H1 (cell line): ENCODE results near the gene SLC38A10. TPM values are rescaled to one million over a fixed set of nuclear protein-coding genes. Genes with fewer than 3 reads are reported as not detected.

Experiments used
- CTCF ChIA-PET: fragments of 300-600 bp; sonication (Branson Sonifier 250); formaldehyde crosslinking; loops from one replicate; lab custom pipeline; 2021; ENCODE audit not compliant: partially characterized antibody; lab: Charles Lee
- POLR2A ChIA-PET: fragments of 300-600 bp; sonication (Branson Sonifier 250); formaldehyde crosslinking; loops from one replicate; lab custom pipeline; 2021; ENCODE audit warnings: inconsistent platforms; ENCODE audit not compliant: partially characterized antibody; lab: Charles Lee
- DNase-seq, 2 experiments: peaks; one replicate each; pipeline versions ENCODE4 v3.0.0 to v3.0.0-alpha.2; 2010 to 2022; ENCODE audit warnings: low spot score in 2 of 2, low read depth in 1 of 2, mixed read lengths in 1 of 2
- FAIRE-seq: peaks from 2 replicates; lab custom pipeline; 2011; peaks lifted over from hg19 to GRCh38; lab: Jason Lieb, UNC
- H2AFZ ChIP-seq: 2 replicates; pipeline ENCODE4 v1.8.1; 2012; ENCODE audit warnings: low read length, inconsistent platforms
- H2AK5ac ChIP-seq: 2 replicates; pipeline ENCODE4 v1.6.1; 2013; ENCODE audit warnings: low read depth, low read length
- H2BK120ac ChIP-seq: replicated peaks from 2 replicates; pipeline ENCODE3; 2013; ENCODE audit warnings: low read depth, low read length, inconsistent platforms
- H2BK12ac ChIP-seq: 2 replicates; pipeline ENCODE4 v1.6.1; 2013; ENCODE audit warnings: low read depth, low read length
- H2BK15ac ChIP-seq: 2 replicates; pipeline ENCODE4 v1.6.1; 2013; ENCODE audit warnings: low read length
- H2BK20ac ChIP-seq: 2 replicates; pipeline ENCODE4 v1.6.1; 2013; ENCODE audit warnings: low read length
- H2BK5ac ChIP-seq: 2 replicates; pipeline ENCODE4 v1.6.1; 2013; ENCODE audit warnings: low read depth, low read length
- H3K14ac ChIP-seq: 2 replicates; pipeline ENCODE4 v1.6.1; 2013; ENCODE audit warnings: inconsistent platforms; ENCODE audit not compliant: insufficient read length
- H3K18ac ChIP-seq: 2 replicates; pipeline ENCODE4 v1.6.1; 2013; ENCODE audit warnings: low read length; ENCODE audit errors: extremely low read depth
- H3K23ac ChIP-seq: 2 replicates; pipeline ENCODE4 v1.6.1; 2013; ENCODE audit warnings: inconsistent platforms; ENCODE audit not compliant: insufficient read length
- H3K23me2 ChIP-seq: 2 replicates; pipeline ENCODE4 v1.6.1; 2013; ENCODE audit warnings: low read depth, low read length
- H3K27ac ChIP-seq: 2 replicates; pipeline ENCODE4 v1.6.1; 2011; ENCODE audit warnings: low read depth, low read length, inconsistent platforms
- H3K27me3 ChIP-seq, 4 experiments: replicated peaks in 1 of 4; 1 replicate in 1 of 4; 2 replicates in 3 of 4; pipeline versions ENCODE4 v1.6.1 to v1.8.1; 2011 to 2013; ENCODE audit warnings: low read length in 3 of 4, mild to moderate bottlenecking in 3 of 4, inconsistent platforms in 2 of 4, mixed read lengths in 2 of 4, moderate library complexity in 1 of 4; ENCODE audit not compliant: control insufficient read depth in 3 of 4, insufficient read depth in 3 of 4; ENCODE audit errors: extremely low read depth in 1 of 4
- H3K36me3 ChIP-seq, 4 experiments: 2 replicates each; pipeline versions ENCODE4 v1.6.1 to v1.8.1; 2011 to 2013; ENCODE audit warnings: mild to moderate bottlenecking in 4 of 4, low read length in 3 of 4, moderate library complexity in 2 of 4, control low read depth in 1 of 4, inconsistent platforms in 1 of 4; ENCODE audit not compliant: insufficient read depth in 4 of 4, control insufficient read depth in 2 of 4
- H3K4ac ChIP-seq: replicated peaks from 2 replicates; pipeline ENCODE3; 2013; ENCODE audit warnings: low read length, low read depth, mixed read lengths, inconsistent platforms; ENCODE audit not compliant: insufficient read length
- H3K4me1 ChIP-seq, 4 experiments: replicated peaks in 1 of 4; 1 replicate in 1 of 4; 2 replicates in 3 of 4; pipeline versions ENCODE4 v1.6.1 to v1.8.1; 2011 to 2013; ENCODE audit warnings: low read length in 3 of 4, inconsistent platforms in 2 of 4, mixed read lengths in 1 of 4; ENCODE audit not compliant: insufficient read depth in 4 of 4, control insufficient read depth in 3 of 4
- H3K4me2 ChIP-seq, 2 experiments: 2 replicates each; pipeline versions ENCODE4 v1.6.1 to v1.8.1; 2011 to 2013; ENCODE audit warnings: low read depth in 2 of 2, low read length in 2 of 2, control low read depth in 1 of 2, inconsistent platforms in 1 of 2, mild to moderate bottlenecking in 1 of 2; ENCODE audit not compliant: insufficient read depth in 1 of 2
- H3K4me3 ChIP-seq, 4 experiments: fragments of 200-600, 300-600 bp in 1 of 4; sonication (generic), shearing (Covaris generic), sonication (Bioruptor Twin) in 1 of 4; 2 replicates each; pipeline versions ENCODE4 v1.5.1 to v1.8.1; 2011 to 2016; ENCODE audit warnings: low read length in 4 of 4, low read depth in 3 of 4, control low read depth in 2 of 4, inconsistent platforms in 2 of 4, mild to moderate bottlenecking in 2 of 4, mixed read lengths in 1 of 4, moderate library complexity in 1 of 4; ENCODE audit not compliant: insufficient read depth in 2 of 4; ENCODE audit errors: extremely low read depth in 1 of 4
- H3K56ac ChIP-seq: replicated peaks from 2 replicates; pipeline ENCODE3; 2013; ENCODE audit warnings: low read depth, mild to moderate bottlenecking, mixed read lengths, low read length, inconsistent platforms; ENCODE audit not compliant: insufficient read length
- H3K79me1 ChIP-seq: 2 replicates; pipeline ENCODE4 v1.6.1; 2013; ENCODE audit warnings: low read depth, low read length, control low read depth
- H3K79me2 ChIP-seq, 2 experiments: 2 replicates each; pipeline versions ENCODE4 v1.6.1 to v1.8.1; 2012 to 2013; ENCODE audit warnings: low read length in 2 of 2, mild to moderate bottlenecking in 2 of 2, inconsistent platforms in 1 of 2; ENCODE audit not compliant: insufficient read depth in 2 of 2, control insufficient read depth in 1 of 2
- H3K9ac ChIP-seq, 4 experiments: replicated peaks in 1 of 4; 1 replicate in 1 of 4; 2 replicates in 3 of 4; pipeline versions ENCODE4 v1.6.1 to v1.8.1; 2011 to 2013; ENCODE audit warnings: low read depth in 3 of 4, low read length in 3 of 4, control low read depth in 2 of 4, mild to moderate bottlenecking in 2 of 4, moderate library complexity in 2 of 4, inconsistent platforms in 1 of 4; ENCODE audit errors: extremely low read depth in 1 of 4
- H3K9me3 ChIP-seq, 2 experiments: 2 replicates each; pipeline versions ENCODE4 v1.6.1 to v1.8.1; 2012 to 2013; ENCODE audit warnings: mild to moderate bottlenecking in 2 of 2, moderate library complexity in 2 of 2, control low read depth in 1 of 2, inconsistent platforms in 1 of 2, low read depth in 1 of 2, low read length in 1 of 2, mixed read lengths in 1 of 2; ENCODE audit not compliant: insufficient read depth in 2 of 2
- H4K20me1 ChIP-seq, 2 experiments: replicated peaks in 1 of 2; 2 replicates each; pipeline versions ENCODE3 to v1.8.1; 2011 to 2013; ENCODE audit warnings: inconsistent platforms in 2 of 2, low read length in 2 of 2, mild to moderate bottlenecking in 1 of 2; ENCODE audit not compliant: insufficient read depth in 2 of 2, control insufficient read depth in 1 of 2
- H4K5ac ChIP-seq: 2 replicates; pipeline ENCODE4 v1.6.1; 2013; ENCODE audit warnings: low read length, low read depth, mixed read lengths, inconsistent platforms; ENCODE audit not compliant: insufficient read length
- H4K8ac ChIP-seq: 2 replicates; pipeline ENCODE4 v1.8.0; 2013; ENCODE audit warnings: mild to moderate bottlenecking, moderate library complexity, low read length, inconsistent platforms; ENCODE audit not compliant: insufficient read depth; ENCODE audit errors: extremely low read depth
- H4K91ac ChIP-seq: replicated peaks from 2 replicates; pipeline ENCODE3; 2013; ENCODE audit warnings: low read length, mixed read lengths, inconsistent platforms; ENCODE audit not compliant: insufficient read length
- BRCA1 ChIP-seq: IDR thresholded peaks from 2 replicates; pipeline ENCODE4 v1.6.1; 2012; ENCODE audit warnings: low read depth, low read length, improper control_type of control experiment
- CBX5 ChIP-seq: fragments of 300-800, 300-1000 bp; sonication (generic); IDR thresholded peaks from 2 replicates; pipeline ENCODE4 v1.7.1; 2016; ENCODE audit warnings: antibody characterized with exemption, low read length, low read depth
- CHD1 ChIP-seq: IDR thresholded peaks from 2 replicates; pipeline ENCODE4 v1.6.1; 2012; ENCODE audit warnings: low read depth, low read length, improper control_type of control experiment
- CTBP2 ChIP-seq: IDR thresholded peaks from 2 replicates; pipeline ENCODE4 v1.7.0; 2011; ENCODE audit warnings: borderline replicate concordance, mild to moderate bottlenecking, moderate library complexity, mixed read lengths, low read length; ENCODE audit not compliant: insufficient read depth, insufficient read length
- EP300 ChIP-seq, 2 experiments: IDR thresholded peaks; 1 replicate in 1 of 2; 2 replicates in 1 of 2; pipeline ENCODE4 v1.6.1; 2011 to 2012; ENCODE audit warnings: low read depth in 2 of 2, low read length in 2 of 2, mild to moderate bottlenecking in 2 of 2, borderline replicate concordance in 1 of 2, inconsistent platforms in 1 of 2, moderate library complexity in 1 of 2
- GABPA ChIP-seq: IDR thresholded peaks from 2 replicates; pipeline ENCODE4 v1.6.1; 2011; ENCODE audit warnings: mild to moderate bottlenecking, low read length, moderate library complexity, borderline replicate concordance; ENCODE audit not compliant: insufficient read depth
- PHF8 ChIP-seq: fragments of 200-600 bp; sonication (generic); conservative IDR thresholded peaks from 2 replicates; pipeline ENCODE4 v1.7.1; 2012; ENCODE audit warnings: low read depth, mild to moderate bottlenecking, inconsistent platforms, low read length, moderate library complexity
- RAD21 ChIP-seq, 2 experiments: IDR thresholded peaks in 1 of 2; conservative IDR thresholded peaks in 1 of 2; 2 replicates each; pipeline ENCODE4 v1.6.1; 2011; ENCODE audit warnings: low read depth in 2 of 2, low read length in 2 of 2, improper control_type of control experiment in 1 of 2, inconsistent platforms in 1 of 2, mild to moderate bottlenecking in 1 of 2, moderate library complexity in 1 of 2
- RFX5 ChIP-seq: IDR thresholded peaks from 2 replicates; pipeline ENCODE4 v1.6.1; 2011; ENCODE audit warnings: low read depth, low read length, improper control_type of control experiment, borderline replicate concordance
- SP1 ChIP-seq: IDR thresholded peaks from 2 replicates; pipeline ENCODE4 v1.6.1; 2011; ENCODE audit warnings: low read depth, low read length
- SRF ChIP-seq: IDR thresholded peaks from 2 replicates; pipeline ENCODE4 v1.6.1; 2011; ENCODE audit warnings: mild to moderate bottlenecking, low read depth, low read length, moderate library complexity
- WGBS, 2 experiments: shearing (Covaris generic) in 1 of 2; methylation state at CpG; one replicate each; pipeline versions ENCODE4 v1.1.6 to v1.1.7; 2013 to 2015; ENCODE audit warnings: low lambda C conversion rate in 2 of 2, mixed read lengths in 2 of 2, inconsistent platforms in 1 of 2, low coverage in 1 of 2, missing lambda C conversion rate in 1 of 2; ENCODE audit not compliant: insufficient replicate concordance in 2 of 2, insufficient coverage in 1 of 2, insufficient read length in 1 of 2; ENCODE audit errors: extremely low coverage in 1 of 2, missing lambda C conversion rate in 1 of 2; 5-methylcytosine and 5-hydroxymethylcytosine counted together
- polyA plus RNA-seq, 7 experiments: library from polyadenylated mRNA; depleted of rRNA in 3 of 7; stranded (reverse) in 5 of 7; unstranded in 2 of 7; fragments of >200 nt in 5 of 7; fragments of 200-250 nt in 2 of 7; gene quantifications; 1 replicate in 5 of 7; 2 replicates in 1 of 7; 4 replicates in 1 of 7; pipeline versions ENCODE4 v1.2.1 to v1.2.3, GENCODE V29; 2011 to 2013; ENCODE audit warnings: missing spikeins in 2 of 7, mixed read lengths in 2 of 7
- total RNA-seq: library from RNA; stranded (reverse); fragmentation: NEBNext Ultra II Directional; extraction: Animal tissue kit (Norgen Biotek cat#: 25700); gene quantifications from 2 replicates; pipeline ENCODE4 v1.2.1, GENCODE V29; 2021

Gene SLC38A10
- total and polyA plus RNA-seq, 2 of the 8 experiments (the other 6 are each of a cell fraction or from before 2014, with no cell fraction given): 26.4 to 41.0 TPM

DNA sequence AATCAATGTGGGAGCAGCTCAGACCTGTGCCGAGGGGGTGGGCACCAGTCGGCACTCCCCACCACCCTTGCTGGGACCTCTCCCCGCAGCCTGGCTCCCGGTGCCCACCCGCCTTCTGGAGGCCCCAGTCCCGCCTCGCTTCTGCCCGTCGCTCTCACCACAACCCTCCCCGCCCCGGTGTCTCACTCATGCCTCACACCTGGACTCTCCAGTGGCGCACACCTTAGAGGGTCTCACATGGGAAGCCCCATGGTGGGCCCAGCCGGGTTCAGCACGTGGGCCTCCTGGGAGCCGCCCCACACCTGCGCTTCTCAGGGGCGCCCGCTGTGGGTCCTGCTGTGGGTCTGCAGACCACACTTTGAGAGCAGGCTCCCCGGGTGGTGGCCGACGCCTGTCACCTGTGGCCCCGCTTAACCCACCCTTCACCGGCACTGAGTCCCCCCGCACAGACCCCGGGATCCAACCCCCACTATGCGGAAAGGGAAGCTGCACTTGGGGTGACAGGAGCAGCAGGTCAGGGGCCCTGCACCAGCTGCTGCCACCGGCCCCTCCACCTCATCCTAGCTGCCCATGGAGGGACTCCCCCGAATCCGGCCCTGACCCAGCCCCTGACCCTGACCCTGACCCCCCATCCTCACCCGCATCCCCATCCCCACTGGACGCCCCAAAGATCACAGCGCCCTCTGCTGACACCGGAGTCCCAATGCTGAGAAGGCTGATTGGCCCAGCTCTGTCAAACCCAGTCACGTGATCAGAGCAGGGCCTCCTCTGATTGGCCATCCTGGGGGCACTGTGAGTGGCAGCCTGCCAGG lies 27.4 kb upstream of the SLC38A10 start:
- no peak overlapping the region for H3K4me3 ChIP-seq
- H2AK5ac ChIP-seq: no peak overlapping the region
- H3K23me2 ChIP-seq: no peaks in the 10 kb centered on the region; the same call in 1 of the 2 replicates
- H3K23ac ChIP-seq: no peak overlapping the region
- no peak overlapping the region for H3K27ac ChIP-seq
- no peak overlapping the region for H3K4me2 ChIP-seq
- WGBS, 2 experiments: 89% methylated on average over 28 of the region's 34 CpGs; no CpG with 5 or more reads in 1 of the 2 experiments
- DNase-seq (peak in 1 of 2 experiments; percentile 71), FAIRE-seq (no peak)
- H4K91ac ChIP-seq: no peak overlapping the region
- CTCF ChIA-PET: interaction anchor here (0.7 to 7.2 kb wide), 13 partner anchors 12 to 162 kb away, joined by 3 to 80 read pairs (median 4); no protein-coding TSS in a partner anchor
- H2BK20ac ChIP-seq: no peak overlapping the region
- H4K8ac ChIP-seq: no peak overlapping the region
- H3K4me1 ChIP-seq: peaks cover 0 to 6% (median 2%) of the 10 kb centered on the region in 4 experiments; a peak in 5 of 7 replicates
- H3K79me1 ChIP-seq: no peaks in the 10 kb centered on the region
- H4K20me1 ChIP-seq: peaks cover 0 to 2% of the 10 kb centered on the region in 2 experiments
- no peak overlapping the region for H3K14ac ChIP-seq
- H3K56ac ChIP-seq: no peak overlapping the region
- H3K27me3 ChIP-seq: 0 out of 7 replicates have a peak, but pooled peaks cover 0 to 2% (median 0%) of the 10 kb centered on the region in 4 experiments
- H3K9ac ChIP-seq: no peak overlapping the region
- no peak overlapping the region for H3K4ac ChIP-seq
- H2BK12ac ChIP-seq: no peak overlapping the region
- H2BK120ac ChIP-seq: no peak overlapping the region
- no peak overlapping the region for H4K5ac ChIP-seq
- POLR2A ChIA-PET: interaction anchor here (0.6 to 2.6 kb wide), 2 partner anchors 9 to 189 kb away, joined by 4 to 11 read pairs; partner anchors contain the start of gene ACTG1
- no peak overlapping the region for H3K18ac ChIP-seq
- no peaks in the 10 kb centered on the region for H3K36me3 ChIP-seq
- no peaks in the 10 kb centered on the region for H3K9me3 ChIP-seq
- no peak overlapping the region for H2BK5ac ChIP-seq
- H3K79me2 ChIP-seq: no peaks in the 10 kb centered on the region
- no peak overlapping the region for H2BK15ac ChIP-seq
- H2AFZ ChIP-seq: no peak overlapping the region
- no peak for TF ChIP-seq CHD1
- no peak for TF ChIP-seq EP300 (IDR thresholded peaks at IDR 0.05; ENCODE audit: borderline replicate concordance in 1 of 2, low read depth in 2 of 2, low read length in 2 of 2)
- no peak for TF ChIP-seq GABPA
- no peak for TF ChIP-seq BRCA1
- TF ChIP-seq CBX5: no peak
- no peak for TF ChIP-seq SRF
- TF ChIP-seq CTBP2: no peak
- TF ChIP-seq PHF8: no peak
- TF ChIP-seq SP1: 0 out of 2 replicates have a peak, but pooled peaks have one; percentile 30
- peak in 1 of 2 experiments; percentile 38; a peak in 2 of 4 replicates for TF ChIP-seq RAD21 (IDR thresholded peaks at IDR 0.05 in 1 of 2, conservative IDR thresholded peaks at IDR 0.05 in 1 of 2; ENCODE audit: low read depth in 2 of 2, low read length in 2 of 2)
- no peak for TF ChIP-seq RFX5
